HepG2 (cell line): ENCODE results near the gene IL6ST. TPM values are rescaled to one million over a fixed set of nuclear protein-coding genes. Genes with fewer than 3 reads are reported as not detected.
A peak's percentile ranks its signal among the peaks of the same experiment; 100 is the strongest.

Experiments used
- ATF3 ChIP-seq: sonication (generic); formaldehyde crosslinking; IDR thresholded peaks from 2 replicates; pipeline ENCODE4 v1.4.0; 2020; ENCODE audit warnings: missing genetic modification reagents
- CBX1 ChIP-seq: IDR thresholded peaks from one replicate; pipeline ENCODE4 v1.6.1; 2016; ENCODE audit warnings: antibody characterized with exemption, low read depth
- HBP1 ChIP-seq: IDR thresholded peaks from 2 replicates; pipeline ENCODE4 v1.6.1; 2016; ENCODE audit warnings: low read depth, control low read depth
- HNRNPH1 ChIP-seq: fragments of 200-400 bp; formaldehyde crosslinking; optimal IDR thresholded peaks from 2 replicates; pipeline ENCODE3; 2017; ENCODE audit warnings: mild to moderate bottlenecking, low read depth, low read length
- PRDM4 ChIP-seq: sonication (generic); formaldehyde crosslinking; IDR thresholded peaks from 2 replicates; pipeline ENCODE4 v1.9.0; 2021; ENCODE audit warnings: missing genetic modification reagents, borderline replicate concordance
- ZNF101 ChIP-seq: sonication (generic); formaldehyde crosslinking; IDR thresholded peaks from 2 replicates; pipeline ENCODE4 v1.4.0; 2020; ENCODE audit warnings: mild to moderate bottlenecking, low read depth, missing genetic modification reagents, borderline replicate concordance
- ZNF207 ChIP-seq: fragments of 450-650 bp; IDR thresholded peaks from 2 replicates; pipeline ENCODE4 v1.6.1; 2016; ENCODE audit warnings: antibody characterized with exemption, borderline replicate concordance
- ZNF235 ChIP-seq: sonication (generic); formaldehyde crosslinking; IDR thresholded peaks from 2 replicates; pipeline ENCODE4 v1.8.1; 2023; ENCODE audit warnings: mild to moderate bottlenecking, missing genetic modification reagents, borderline replicate concordance
- ZNF329 ChIP-seq: sonication (generic); formaldehyde crosslinking; IDR thresholded peaks from 2 replicates; pipeline ENCODE4 v1.9.0; 2021; ENCODE audit warnings: low read depth, mild to moderate bottlenecking, missing genetic modification reagents
- ZNF431 ChIP-seq: sonication (generic); formaldehyde crosslinking; IDR thresholded peaks from 2 replicates; pipeline ENCODE4 v1.9.0; 2022; ENCODE audit warnings: missing genetic modification reagents, low read depth, mild to moderate bottlenecking, borderline replicate concordance
- ZNF598 ChIP-seq: sonication (generic); formaldehyde crosslinking; IDR thresholded peaks from 2 replicates; pipeline ENCODE4 v1.5.1; 2020; ENCODE audit warnings: mild to moderate bottlenecking, missing genetic modification reagents, borderline replicate concordance
- ZNF646 ChIP-seq: sonication (generic); formaldehyde crosslinking; IDR thresholded peaks from 2 replicates; pipeline ENCODE4 v1.9.0; 2021; ENCODE audit warnings: mild to moderate bottlenecking, missing genetic modification reagents
- ZNF761 ChIP-seq: sonication (generic); formaldehyde crosslinking; conservative IDR thresholded peaks from 2 replicates; pipeline ENCODE4 v1.4.0; 2020; ENCODE audit warnings: mild to moderate bottlenecking, missing genetic modification reagents
- ZSCAN21 ChIP-seq: sonication (generic); formaldehyde crosslinking; IDR thresholded peaks from 2 replicates; pipeline ENCODE4 v1.8.0; 2022; ENCODE audit warnings: mild to moderate bottlenecking, missing genetic modification reagents, moderate library complexity, borderline replicate concordance
- ZXDC ChIP-seq: sonication (generic); formaldehyde crosslinking; IDR thresholded peaks from 2 replicates; pipeline ENCODE4 v1.5.0; 2020; ENCODE audit warnings: mild to moderate bottlenecking, missing genetic modification reagents
- polyA plus RNA-seq, 8 experiments: library from polyadenylated mRNA; depleted of rRNA in 3 of 8; stranded (reverse) in 7 of 8; unstranded in 1 of 8; fragments of >200 nt; fragmentation: Illumina TruSeq in 4 of 8; extraction: Trizol in 4 of 8; gene quantifications; 2 replicates each; pipeline versions ENCODE4 v1.2.1 to v1.2.3, GENCODE V29; 2011 to 2016; ENCODE audit warnings: low read depth in 4 of 8, missing spikeins in 1 of 8, mixed read lengths in 1 of 8; ENCODE audit not compliant: insufficient read depth in 1 of 8
- total RNA-seq, 5 experiments: library from RNA; depleted of rRNA; stranded (reverse); fragments of >200 nt; fragmentation: Illumina TruSeq; extraction: Trizol; gene quantifications; 2 replicates each; pipeline ENCODE4 v1.2.3, GENCODE V29; 2016; ENCODE audit warnings: low read depth in 1 of 5

The IL6ST gene
- total and polyA plus RNA-seq, 2 of the 13 experiments (the other 11 are each of a cell fraction or from before 2014, with no cell fraction given), result 66.6 to 166 TPM

- TF ChIP-seq ZNF646, result peak; percentile 49; the same call in 1 of the 2 replicates
- TF ChIP-seq ZXDC, result 0 out of 2 replicates have a peak, but pooled peaks have one; percentile 40
- no peak for TF ChIP-seq ZNF235 (CRISPR knock-in tag)
- peak; percentile 73 for TF ChIP-seq ZNF761 (CRISPR knock-in tag)
- TF ChIP-seq HBP1 (CRISPR knock-in tag), result no peak; the same call in 1 of the 2 replicates
- TF ChIP-seq ZNF101 (CRISPR knock-in tag), result no peak
- TF ChIP-seq ZNF598 (CRISPR knock-in tag), result no peak
- no peak for TF ChIP-seq ZNF207
- TF ChIP-seq ZNF329, result no peak
- peak; percentile 88 for TF ChIP-seq ZNF431 (CRISPR knock-in tag)
- no peak for TF ChIP-seq HNRNPH1
- TF ChIP-seq ZSCAN21 (CRISPR knock-in tag), result peak; percentile 62; the same call in 1 of the 2 replicates
- TF ChIP-seq CBX1, result no peak
- TF ChIP-seq PRDM4, result no peak
- peak; percentile 92 for TF ChIP-seq ATF3 (CRISPR knock-in tag)
Observed at GRCh38 chr5:55934115-55934613, 60.6 kb downstream of the IL6ST start (continued).
